Measurements from ENCODE around the gene PIGU. TPM values are rescaled to one million over a fixed set of nuclear protein-coding genes. Genes with fewer than 3 reads are reported as not detected.
A peak's percentile ranks its signal among the peaks of the same experiment; 100 is the strongest.

Gene PIGU
- total and polyA plus RNA-seq, 12 donors: 11.0 to 23.8 (median 14.6) TPM

DNA sequence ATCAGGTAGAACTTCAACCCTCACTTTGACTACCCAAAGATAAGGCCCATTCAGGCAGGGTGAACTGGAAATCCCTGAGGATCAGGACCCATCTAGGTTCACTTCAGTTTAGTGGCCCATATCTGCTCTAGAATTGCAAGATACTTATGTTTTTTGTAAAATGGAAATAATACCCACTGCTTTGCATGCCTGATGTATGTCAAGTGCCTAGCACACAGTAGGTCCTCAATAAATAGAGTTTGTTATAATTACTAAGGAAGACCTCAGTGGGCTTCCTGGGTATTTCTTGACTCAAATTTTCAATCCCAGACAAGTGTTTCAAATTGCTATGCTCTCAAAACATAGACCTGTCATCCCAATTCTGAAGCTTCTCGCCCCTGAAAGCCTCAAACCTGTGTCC, 32.5 kb downstream of the PIGU start:
- ATAC-seq (no peak), DNase-seq (no peak)
- no peak overlapping the region for H3K4me3 ChIP-seq
- TF ChIP-seq, protein P1, sequence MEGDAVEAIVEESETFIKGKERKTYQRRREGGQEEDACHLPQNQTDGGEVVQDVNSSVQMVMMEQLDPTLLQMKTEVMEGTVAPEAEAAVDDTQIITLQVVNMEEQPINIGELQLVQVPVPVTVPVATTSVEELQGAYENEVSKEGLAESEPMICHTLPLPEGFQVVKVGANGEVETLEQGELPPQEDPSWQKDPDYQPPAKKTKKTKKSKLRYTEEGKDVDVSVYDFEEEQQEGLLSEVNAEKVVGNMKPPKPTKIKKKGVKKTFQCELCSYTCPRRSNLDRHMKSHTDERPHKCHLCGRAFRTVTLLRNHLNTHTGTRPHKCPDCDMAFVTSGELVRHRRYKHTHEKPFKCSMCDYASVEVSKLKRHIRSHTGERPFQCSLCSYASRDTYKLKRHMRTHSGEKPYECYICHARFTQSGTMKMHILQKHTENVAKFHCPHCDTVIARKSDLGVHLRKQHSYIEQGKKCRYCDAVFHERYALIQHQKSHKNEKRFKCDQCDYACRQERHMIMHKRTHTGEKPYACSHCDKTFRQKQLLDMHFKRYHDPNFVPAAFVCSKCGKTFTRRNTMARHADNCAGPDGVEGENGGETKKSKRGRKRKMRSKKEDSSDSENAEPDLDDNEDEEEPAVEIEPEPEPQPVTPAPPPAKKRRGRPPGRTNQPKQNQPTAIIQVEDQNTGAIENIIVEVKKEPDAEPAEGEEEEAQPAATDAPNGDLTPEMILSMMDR (IDR thresholded peaks at IDR 0.05): no peak
- no peaks in the 10 kb centered on the region for H3K27me3 ChIP-seq
- 100% methylated on average over 1 of the region's 1 CpG for WGBS, 2 donors
- H3K36me3 ChIP-seq: peaks cover 0 to 28% (median 0%) of the 10 kb centered on the region in 9 donors
- no peaks in the 10 kb centered on the region for H3K9me3 ChIP-seq
- intact Hi-C loops (cut with DNase I): no loop called here
- no peak overlapping the region for H3K27ac ChIP-seq
- H3K4me1 ChIP-seq: peaks cover 0 to 15% (median 0%) of the 10 kb centered on the region in 9 donors

DNA sequence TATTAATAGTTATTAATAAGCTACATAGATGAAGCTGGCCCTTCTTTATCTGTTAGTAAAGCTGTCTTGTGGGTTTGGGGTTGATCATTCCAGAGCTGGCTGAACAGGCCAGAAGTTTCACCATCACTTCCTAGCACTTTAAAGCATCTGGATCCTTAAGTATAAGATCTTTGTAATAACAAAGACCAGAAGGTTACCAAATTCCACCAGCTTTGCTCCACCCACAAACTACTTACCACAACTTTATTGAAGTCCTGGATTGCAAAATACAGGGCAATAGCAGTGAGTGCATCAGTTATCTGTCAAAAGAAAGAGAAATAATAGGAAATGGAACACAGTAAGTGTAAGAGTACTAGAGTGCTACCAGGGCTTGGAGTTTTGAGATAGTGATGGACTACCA, 33.0 kb downstream of the PIGU start:
- H3K9me3 ChIP-seq: no peaks in the 10 kb centered on the region
- H3K27me3 ChIP-seq: no peaks in the 10 kb centered on the region
- TF ChIP-seq, protein P1 (IDR thresholded peaks at IDR 0.05): no peak
- ATAC-seq (no peak), DNase-seq (no peak)
- intact Hi-C loops (cut with DNase I): no loop called here
- peaks cover 0 to 28% (median 0%) of the 10 kb centered on the region in 9 donors for H3K36me3 ChIP-seq
- H3K27ac ChIP-seq: no peak overlapping the region
- no peak overlapping the region for H3K4me3 ChIP-seq
- H3K4me1 ChIP-seq: peaks cover 0 to 15% (median 0%) of the 10 kb centered on the region in 9 donors

GRCh38 chr20:34642009-34642408, 34.9 kb downstream of the PIGU start:
- no peaks in the 10 kb centered on the region for H3K9me3 ChIP-seq
- no peak overlapping the region for H3K4me3 ChIP-seq
- peaks cover 0 to 28% (median 7%) of the 10 kb centered on the region in 9 donors for H3K4me1 ChIP-seq
- DNase-seq (no peak), ATAC-seq (no peak)
- TF ChIP-seq, protein P1 (IDR thresholded peaks at IDR 0.05): no peak
- intact Hi-C loops (cut with DNase I): no loop called here
- no peak overlapping the region for H3K27ac ChIP-seq
- no peaks in the 10 kb centered on the region for H3K27me3 ChIP-seq
- H3K36me3 ChIP-seq: peaks cover 0 to 45% (median 0%) of the 10 kb centered on the region in 9 donors
- WGBS, 2 donors: 94 to 97% methylated on average over 1 of the region's 1 CpG

DNA sequence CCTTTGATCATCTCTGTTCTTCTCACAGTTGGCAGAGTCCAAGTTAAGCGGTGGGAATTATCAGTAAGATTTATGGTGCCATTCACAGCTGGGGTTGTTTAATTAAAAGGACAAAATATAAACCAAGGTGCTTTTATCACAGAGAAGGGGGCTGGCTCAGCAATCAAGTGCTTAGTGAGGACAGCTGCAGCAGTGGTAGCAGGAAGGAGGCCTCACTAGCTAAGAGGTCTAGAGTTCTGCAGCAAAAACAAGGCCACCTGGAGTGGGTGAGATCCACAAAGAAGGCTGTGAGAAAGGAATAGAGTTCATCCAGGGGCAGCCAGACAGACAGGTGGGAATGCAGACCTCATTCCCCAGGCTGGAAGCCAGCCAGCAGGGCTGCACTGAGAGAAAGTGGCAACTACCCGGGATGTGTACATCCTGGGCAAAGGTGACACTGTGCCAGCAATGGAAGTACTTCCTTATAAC, 37.1 kb downstream of the PIGU start:
- 35 to 54% methylated on average over 2 of the region's 2 CpGs for WGBS, 2 donors
- intact Hi-C loops (cut with DNase I): loop anchor here in 1 of 10 donors (5.0 kb wide), 1 partner anchor 38 kb away; the partner anchor contains the start of gene PIGU
- peak overlapping the region in 1 of 10 donors; percentile 12 for H3K27ac ChIP-seq

More for the DNA sequence above, 37.1 kb downstream of the PIGU start:
- no peak for ATAC-seq
- TF ChIP-seq, protein P1 (IDR thresholded peaks at IDR 0.05): no peak
- Histone ChIP-seq H3K4me3 (no peak overlapping the region), H3K36me3 (peaks cover 0 to 67% (median 0%) of the 10 kb centered on the region in 9 donors), H3K9me3 (no peaks in the 10 kb centered on the region), H3K27me3 (no peaks in the 10 kb centered on the region), H3K4me1 (peaks cover 0 to 36% (median 7%) of the 10 kb centered on the region in 9 donors)
- DNase-seq: no peak

Data from heart right ventricle (tissue), 16 donors.